WTC11 (cell line): Measurements from ENCODE around the gene HDGFL2. TPM values are rescaled to one million over a fixed set of nuclear protein-coding genes. Genes with fewer than 3 reads are reported as not detected.

Experiments used
- ATAC-seq: fragments of 200-7000 bp; cut with Tn5 transposase; 2 replicates; pipeline ENCODE4 v1.10.0; 2021; ENCODE audit warnings: mild to moderate bottlenecking, moderate library complexity
- CTCF ChIA-PET: fragments of 300-600 bp; sonication (Branson Sonifier 250); formaldehyde crosslinking; loops from one replicate; lab custom pipeline; 2021; ENCODE audit warnings: antibody characterized with exemption; lab: Charles Lee
- POLR2A ChIA-PET: fragments of 350-600 bp; sonication (Branson Sonifier 250); formaldehyde crosslinking; loops from one replicate; lab custom pipeline; 2021; ENCODE audit warnings: antibody characterized with exemption; lab: Charles Lee
- DNase-seq: peaks from one replicate; pipeline ENCODE4 v3.0.0; 2021; ENCODE audit warnings: low spot score
- H3K27ac Mint-ChIP-seq: 2 replicates; pipeline ENCODE4 v1.8.0; 2021; ENCODE audit warnings: mixed read lengths
- H3K27me3 Mint-ChIP-seq: 2 replicates; pipeline ENCODE4 v1.8.0; 2021; ENCODE audit warnings: low read depth, mild to moderate bottlenecking, moderate library complexity, mixed read lengths
- H3K36me3 Mint-ChIP-seq: 2 replicates; pipeline ENCODE4 v1.8.0; 2021; ENCODE audit warnings: mixed read lengths
- H3K4me1 Mint-ChIP-seq: 2 replicates; pipeline ENCODE4 v1.8.0; 2022; ENCODE audit warnings: mixed read lengths
- H3K4me3 Mint-ChIP-seq: 2 replicates; pipeline ENCODE4 v1.8.0; 2021; ENCODE audit warnings: mild to moderate bottlenecking, moderate library complexity, mixed read lengths
- H3K9me3 Mint-ChIP-seq: 2 replicates; pipeline ENCODE4 v1.8.0; 2021; ENCODE audit warnings: mixed read lengths
- CREB1 ChIP-seq: sonication (generic); formaldehyde crosslinking; IDR thresholded peaks from 2 replicates; pipeline ENCODE4 v1.8.0; 2023; ENCODE audit warnings: mild to moderate bottlenecking, missing genetic modification reagents
- ELF4 ChIP-seq: sonication (generic); formaldehyde crosslinking; IDR thresholded peaks from 2 replicates; pipeline ENCODE4 v1.8.1; 2022; ENCODE audit warnings: low read depth, mild to moderate bottlenecking, moderate library complexity, missing genetic modification reagents
- EMX1 ChIP-seq: fragments of 250-450 bp; sonication (Bioruptor Pico); IDR thresholded peaks from 2 replicates; pipeline ENCODE4 v1.8.0; 2021; ENCODE audit warnings: mild to moderate bottlenecking
- ETV6 ChIP-seq: sonication (generic); formaldehyde crosslinking; IDR thresholded peaks from 2 replicates; pipeline ENCODE4 v1.8.1; 2022; ENCODE audit warnings: mild to moderate bottlenecking, missing genetic modification reagents
- FOXK1 ChIP-seq: sonication (generic); formaldehyde crosslinking; IDR thresholded peaks from 2 replicates; pipeline ENCODE4 v1.8.0; 2022; ENCODE audit warnings: mild to moderate bottlenecking, moderate library complexity, missing genetic modification reagents
- FOXP1 ChIP-seq: sonication (generic); formaldehyde crosslinking; IDR thresholded peaks from 2 replicates; pipeline ENCODE4 v1.8.0; 2022; ENCODE audit warnings: missing genetic modification reagents, mild to moderate bottlenecking, moderate library complexity, borderline replicate concordance
- GRHL2 ChIP-seq: fragments of 250-450 bp; sonication (Bioruptor Pico); IDR thresholded peaks from 2 replicates; pipeline ENCODE4 v1.8.0; 2022; ENCODE audit warnings: mild to moderate bottlenecking, moderate library complexity; ENCODE audit not compliant: insufficient replicate concordance, severe bottlenecking
- HMGA2 ChIP-seq: fragments of 250-450 bp; sonication (Bioruptor Pico); IDR thresholded peaks from 2 replicates; pipeline ENCODE4 v1.4.0; 2021; ENCODE audit warnings: mild to moderate bottlenecking, moderate library complexity
- HMGXB4 ChIP-seq: sonication (generic); formaldehyde crosslinking; IDR thresholded peaks from 2 replicates; pipeline ENCODE4 v1.8.1; 2023; ENCODE audit warnings: mild to moderate bottlenecking, moderate library complexity, missing genetic modification reagents
- IRF1 ChIP-seq: sonication (generic); formaldehyde crosslinking; IDR thresholded peaks from 2 replicates; pipeline ENCODE4 v1.8.0; 2023; ENCODE audit warnings: missing genetic modification reagents
- IRF2 ChIP-seq: sonication (generic); formaldehyde crosslinking; IDR thresholded peaks from 2 replicates; pipeline ENCODE4 v1.8.0; 2022; ENCODE audit warnings: low read depth, missing genetic modification reagents, borderline replicate concordance
- MXD4 ChIP-seq: fragments of 250-450 bp; sonication (Bioruptor Pico); IDR thresholded peaks from 2 replicates; pipeline ENCODE4 v1.8.0; 2021; ENCODE audit warnings: mild to moderate bottlenecking, moderate library complexity, borderline replicate concordance
- NFYB ChIP-seq: sonication (generic); formaldehyde crosslinking; conservative IDR thresholded peaks from 2 replicates; pipeline ENCODE4 v1.8.0; 2022; ENCODE audit warnings: low read depth, missing genetic modification reagents
- SP1 ChIP-seq: sonication (generic); formaldehyde crosslinking; conservative IDR thresholded peaks from 2 replicates; pipeline ENCODE4 v1.8.1; 2022; ENCODE audit warnings: missing genetic modification reagents
- ZNF263 ChIP-seq: sonication (generic); formaldehyde crosslinking; IDR thresholded peaks from 2 replicates; pipeline ENCODE4 v1.8.1; 2022; ENCODE audit warnings: low read depth, mild to moderate bottlenecking, moderate library complexity, missing genetic modification reagents
- ZNF423 ChIP-seq: fragments of 250-450 bp; sonication (Bioruptor Pico); IDR thresholded peaks from 2 replicates; pipeline ENCODE4 v2.1.2; 2022; ENCODE audit warnings: mild to moderate bottlenecking, moderate library complexity
- total RNA-seq: library from RNA; stranded (reverse); gene quantifications from 3 replicates; pipeline ENCODE4 v1.2.3, GENCODE V29; 2021
- TF ChIP-seq, protein P1 (sequence below): fragments of 200-600 bp; IDR thresholded peaks from 2 replicates; pipeline ENCODE4 v1.8.0; 2022; ENCODE audit warnings: antibody characterized with exemption
- TF ChIP-seq, protein P2 (sequence below): sonication (generic); formaldehyde crosslinking; IDR thresholded peaks from 2 replicates; pipeline ENCODE4 v1.8.1; 2023; ENCODE audit warnings: mild to moderate bottlenecking, missing genetic modification reagents, moderate library complexity
- TF ChIP-seq, protein P3 (sequence below): sonication (generic); formaldehyde crosslinking; IDR thresholded peaks from 2 replicates; pipeline ENCODE4 v1.8.1; 2022; ENCODE audit warnings: missing genetic modification reagents, borderline replicate concordance
- TF ChIP-seq, protein P4 (sequence below): sonication (generic); formaldehyde crosslinking; conservative IDR thresholded peaks from 2 replicates; pipeline ENCODE4 v1.8.1; 2023; ENCODE audit warnings: mild to moderate bottlenecking, low read depth, missing genetic modification reagents, moderate library complexity

The HDGFL2 gene
- total RNA-seq, 1 experiment from 2014 or later = 115 TPM

DNA sequence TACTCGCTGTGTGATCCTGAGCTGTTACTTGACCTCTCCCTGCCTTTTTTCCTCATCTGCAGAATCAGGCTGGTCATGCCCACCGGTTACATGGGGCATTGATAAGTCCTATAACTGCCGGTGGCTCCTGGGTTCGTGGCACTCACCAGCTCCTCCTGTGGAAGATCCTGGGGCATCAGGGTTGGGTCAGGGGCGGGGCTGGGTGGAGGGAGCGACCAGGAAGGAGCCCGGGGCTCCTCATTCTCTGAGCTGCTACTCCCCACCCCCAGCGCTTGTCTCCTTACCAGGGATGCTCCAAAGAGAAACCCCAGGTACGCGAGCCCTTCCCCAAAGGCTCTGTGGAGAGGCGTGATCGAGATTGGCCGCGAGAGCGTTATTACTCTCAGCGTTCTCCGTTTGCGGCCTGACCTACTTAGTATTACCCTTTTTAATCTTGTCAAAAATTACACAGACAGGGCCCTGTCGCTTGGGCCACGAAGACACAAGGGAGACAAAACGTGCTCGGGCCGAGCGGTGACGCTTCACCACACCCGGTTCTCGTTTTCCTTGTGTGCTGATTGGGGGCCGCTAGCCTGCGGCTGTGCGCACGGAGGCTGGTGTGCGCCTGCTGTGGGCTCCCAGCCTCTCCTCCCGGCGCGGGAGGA is 10.7 kb downstream of the HDGFL2 start:
- ChIA-PET CTCF (interaction anchor here (1.3 to 3.0 kb wide), 3 partner anchors 11 to 42 kb away, joined by 4 to 12 read pairs (median 8); partner anchors contain the start of gene HDGFL2), POLR2A (no interaction called here)
- Mint-ChIP-seq H3K4me3 (no peak overlapping the region), H3K27me3 (no peaks in the 10 kb centered on the region), H3K9me3 (no peaks in the 10 kb centered on the region), H3K4me1 (no peaks in the 10 kb centered on the region), H3K27ac (no peak overlapping the region), H3K36me3 (peaks cover 28% of the 10 kb centered on the region)
- TF ChIP-seq, protein P1, sequence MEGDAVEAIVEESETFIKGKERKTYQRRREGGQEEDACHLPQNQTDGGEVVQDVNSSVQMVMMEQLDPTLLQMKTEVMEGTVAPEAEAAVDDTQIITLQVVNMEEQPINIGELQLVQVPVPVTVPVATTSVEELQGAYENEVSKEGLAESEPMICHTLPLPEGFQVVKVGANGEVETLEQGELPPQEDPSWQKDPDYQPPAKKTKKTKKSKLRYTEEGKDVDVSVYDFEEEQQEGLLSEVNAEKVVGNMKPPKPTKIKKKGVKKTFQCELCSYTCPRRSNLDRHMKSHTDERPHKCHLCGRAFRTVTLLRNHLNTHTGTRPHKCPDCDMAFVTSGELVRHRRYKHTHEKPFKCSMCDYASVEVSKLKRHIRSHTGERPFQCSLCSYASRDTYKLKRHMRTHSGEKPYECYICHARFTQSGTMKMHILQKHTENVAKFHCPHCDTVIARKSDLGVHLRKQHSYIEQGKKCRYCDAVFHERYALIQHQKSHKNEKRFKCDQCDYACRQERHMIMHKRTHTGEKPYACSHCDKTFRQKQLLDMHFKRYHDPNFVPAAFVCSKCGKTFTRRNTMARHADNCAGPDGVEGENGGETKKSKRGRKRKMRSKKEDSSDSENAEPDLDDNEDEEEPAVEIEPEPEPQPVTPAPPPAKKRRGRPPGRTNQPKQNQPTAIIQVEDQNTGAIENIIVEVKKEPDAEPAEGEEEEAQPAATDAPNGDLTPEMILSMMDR = no peak
- no peak for TF ChIP-seq NFYB
- TF ChIP-seq CREB1 (CRISPR knock-in tag) = no peak
- no peak for TF ChIP-seq EMX1
- no peak for TF ChIP-seq HMGXB4 (CRISPR knock-in tag)
- TF ChIP-seq ZNF263 (CRISPR knock-in tag) = no peak
- TF ChIP-seq, protein P2, sequence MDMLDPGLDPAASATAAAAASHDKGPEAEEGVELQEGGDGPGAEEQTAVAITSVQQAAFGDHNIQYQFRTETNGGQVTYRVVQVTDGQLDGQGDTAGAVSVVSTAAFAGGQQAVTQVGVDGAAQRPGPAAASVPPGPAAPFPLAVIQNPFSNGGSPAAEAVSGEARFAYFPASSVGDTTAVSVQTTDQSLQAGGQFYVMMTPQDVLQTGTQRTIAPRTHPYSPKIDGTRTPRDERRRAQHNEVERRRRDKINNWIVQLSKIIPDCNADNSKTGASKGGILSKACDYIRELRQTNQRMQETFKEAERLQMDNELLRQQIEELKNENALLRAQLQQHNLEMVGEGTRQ (CRISPR knock-in tag) = no peak
- peak; percentile 52; the same call in 1 of the 2 replicates for ATAC-seq
- no peak for DNase-seq

- Mint-ChIP-seq H3K4me1 (no peaks in the 10 kb centered on the region), H3K4me3 (no peak overlapping the region), H3K36me3 (peaks cover 27% of the 10 kb centered on the region), H3K27me3 (no peaks in the 10 kb centered on the region), H3K9me3 (no peaks in the 10 kb centered on the region), H3K27ac (peak overlapping the region; percentile 81)
- DNase-seq = no peak
- CTCF ChIA-PET = interaction anchor here (0.7 to 3.0 kb wide), 4 partner anchors 12 to 57 kb away, joined by 3 to 12 read pairs (median 6); no protein-coding TSS in a partner anchor
- POLR2A ChIA-PET = interaction anchor here (0.7 kb wide), 1 partner anchor 35 kb away, joined by 10 read pairs; the partner anchor contains the start of gene PLIN4
- no peak for ATAC-seq
- TF ChIP-seq, protein P3, sequence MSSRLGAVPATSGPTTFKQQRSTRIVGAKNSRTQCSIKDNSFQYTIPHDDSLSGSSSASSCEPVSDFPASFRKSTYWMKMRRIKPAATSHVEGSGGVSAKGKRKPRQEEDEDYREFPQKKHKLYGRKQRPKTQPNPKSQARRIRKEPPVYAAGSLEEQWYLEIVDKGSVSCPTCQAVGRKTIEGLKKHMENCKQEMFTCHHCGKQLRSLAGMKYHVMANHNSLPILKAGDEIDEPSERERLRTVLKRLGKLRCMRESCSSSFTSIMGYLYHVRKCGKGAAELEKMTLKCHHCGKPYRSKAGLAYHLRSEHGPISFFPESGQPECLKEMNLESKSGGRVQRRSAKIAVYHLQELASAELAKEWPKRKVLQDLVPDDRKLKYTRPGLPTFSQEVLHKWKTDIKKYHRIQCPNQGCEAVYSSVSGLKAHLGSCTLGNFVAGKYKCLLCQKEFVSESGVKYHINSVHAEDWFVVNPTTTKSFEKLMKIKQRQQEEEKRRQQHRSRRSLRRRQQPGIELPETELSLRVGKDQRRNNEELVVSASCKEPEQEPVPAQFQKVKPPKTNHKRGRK (CRISPR knock-in tag) = no peak
- 0 out of 2 replicates have a peak, but pooled peaks have one; percentile 21 for TF ChIP-seq FOXP1
Measured at GRCh38 chr19:4483385-4483784, 11.3 kb downstream of the HDGFL2 start.

GRCh38 chr19:4487572-4487971 is 15.5 kb downstream of the HDGFL2 start:
- no peak for ATAC-seq
- ChIA-PET POLR2A (no interaction called here), CTCF (interaction anchor here (0.8 kb wide), 1 partner anchor 36 kb away, joined by 3 read pairs; no protein-coding TSS in a partner anchor)
- H3K27ac Mint-ChIP-seq = no peak overlapping the region
- no peaks in the 10 kb centered on the region for H3K9me3 Mint-ChIP-seq
- no peak overlapping the region for H3K4me3 Mint-ChIP-seq
- no peaks in the 10 kb centered on the region for H3K27me3 Mint-ChIP-seq
- no peak for DNase-seq
- peaks cover 37% of the 10 kb centered on the region for H3K36me3 Mint-ChIP-seq
- no peaks in the 10 kb centered on the region for H3K4me1 Mint-ChIP-seq
- TF ChIP-seq HMGA2 (CRISPR knock-in tag) (no peak), IRF1 (CRISPR knock-in tag) (no peak), SP1 (no peak), ZNF423 (CRISPR knock-in tag) (no peak), ETV6 (CRISPR knock-in tag) (no peak), NFYB (no peak), FOXK1 (CRISPR knock-in tag) (no peak), ELF4 (no peak), GRHL2 (CRISPR knock-in tag) (no peak), IRF2 (CRISPR knock-in tag) (no peak), FOXP1 (no peak), MXD4 (CRISPR knock-in tag) (no peak)
- TF ChIP-seq, protein P4, sequence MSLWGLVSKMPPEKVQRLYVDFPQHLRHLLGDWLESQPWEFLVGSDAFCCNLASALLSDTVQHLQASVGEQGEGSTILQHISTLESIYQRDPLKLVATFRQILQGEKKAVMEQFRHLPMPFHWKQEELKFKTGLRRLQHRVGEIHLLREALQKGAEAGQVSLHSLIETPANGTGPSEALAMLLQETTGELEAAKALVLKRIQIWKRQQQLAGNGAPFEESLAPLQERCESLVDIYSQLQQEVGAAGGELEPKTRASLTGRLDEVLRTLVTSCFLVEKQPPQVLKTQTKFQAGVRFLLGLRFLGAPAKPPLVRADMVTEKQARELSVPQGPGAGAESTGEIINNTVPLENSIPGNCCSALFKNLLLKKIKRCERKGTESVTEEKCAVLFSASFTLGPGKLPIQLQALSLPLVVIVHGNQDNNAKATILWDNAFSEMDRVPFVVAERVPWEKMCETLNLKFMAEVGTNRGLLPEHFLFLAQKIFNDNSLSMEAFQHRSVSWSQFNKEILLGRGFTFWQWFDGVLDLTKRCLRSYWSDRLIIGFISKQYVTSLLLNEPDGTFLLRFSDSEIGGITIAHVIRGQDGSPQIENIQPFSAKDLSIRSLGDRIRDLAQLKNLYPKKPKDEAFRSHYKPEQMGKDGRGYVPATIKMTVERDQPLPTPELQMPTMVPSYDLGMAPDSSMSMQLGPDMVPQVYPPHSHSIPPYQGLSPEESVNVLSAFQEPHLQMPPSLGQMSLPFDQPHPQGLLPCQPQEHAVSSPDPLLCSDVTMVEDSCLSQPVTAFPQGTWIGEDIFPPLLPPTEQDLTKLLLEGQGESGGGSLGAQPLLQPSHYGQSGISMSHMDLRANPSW (CRISPR knock-in tag) = no peak
- TF ChIP-seq, protein P2 (CRISPR knock-in tag) = no peak
